ENCODE results near the gene MAN2A1. TPM values are rescaled to one million over a fixed set of nuclear protein-coding genes. Genes with fewer than 3 reads are reported as not detected.

MAN2A1 gene
- total RNA-seq, result 68.4 and 71.9 TPM in 2 replicates

DNA sequence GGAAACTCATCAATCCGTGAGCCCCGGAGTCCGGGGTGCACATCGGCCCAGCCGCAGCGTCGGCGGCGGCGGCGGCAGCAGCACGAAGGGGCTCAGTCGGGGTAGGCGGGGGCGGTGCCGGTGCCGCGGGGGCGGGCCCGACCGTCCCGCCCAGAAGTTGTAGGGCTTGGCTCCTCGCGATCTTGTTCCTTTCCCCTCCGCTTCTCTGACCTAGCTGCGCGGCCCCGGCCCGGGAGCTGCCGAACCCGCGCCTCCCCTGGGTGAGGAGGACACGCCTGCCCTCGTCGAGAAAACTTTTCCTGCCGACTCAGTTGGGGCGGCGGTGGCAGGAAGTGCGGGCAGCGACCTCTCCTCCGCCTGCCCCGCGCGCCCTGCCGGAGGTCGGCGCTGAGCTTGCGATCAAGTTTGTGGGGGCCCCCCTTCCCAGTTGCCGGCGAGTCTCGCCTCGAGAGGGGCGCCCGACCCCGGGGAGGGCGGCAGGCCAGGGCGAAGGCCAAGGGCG is at the start of gene MAN2A1:
TSS of gene MAN2A1 (plus strand) at position 188 of the 502 bp plus-strand sequence. CDS start 491 bp downstream, outside the sequence.

Measured in regular cardiac myocyte (primary cell).